Osteoblast (primary cell): Measurements from ENCODE around the gene GLRX5. TPM values are rescaled to one million over a fixed set of nuclear protein-coding genes. Genes with fewer than 3 reads are reported as not detected.
A peak's percentile ranks its signal among the peaks of the same experiment; 100 is the strongest.

Experiments used
- DNase-seq: peaks from one replicate; pipeline ENCODE4 v3.0.0; 2011; ENCODE audit warnings: low spot score, mixed read lengths; ENCODE audit not compliant: insufficient read length; ENCODE audit errors: missing footprints
- H2AFZ ChIP-seq: 2 replicates; pipeline ENCODE4 v1.6.0; 2011; ENCODE audit warnings: mild to moderate bottlenecking, low read length
- H3K27ac ChIP-seq: 2 replicates; pipeline ENCODE4 v1.5.1; 2011; ENCODE audit warnings: mild to moderate bottlenecking, low read depth, low read length, moderate library complexity
- H3K27me3 ChIP-seq: 2 replicates; pipeline ENCODE4 v1.6.0; 2012; ENCODE audit warnings: mild to moderate bottlenecking, control low read depth, inconsistent platforms, low read length, moderate library complexity; ENCODE audit not compliant: insufficient read depth
- H3K36me3 ChIP-seq: 2 replicates; pipeline ENCODE4 v1.5.1; 2011; ENCODE audit warnings: mild to moderate bottlenecking, low read length, control low read depth, moderate library complexity; ENCODE audit not compliant: insufficient read depth
- H3K4me1 ChIP-seq: 2 replicates; pipeline ENCODE4 v1.5.1; 2011; ENCODE audit warnings: mild to moderate bottlenecking, low read length, control low read depth, moderate library complexity; ENCODE audit not compliant: insufficient read depth
- H3K4me2 ChIP-seq: 2 replicates; pipeline ENCODE4 v1.6.0; 2011; ENCODE audit warnings: mild to moderate bottlenecking, low read length; ENCODE audit not compliant: insufficient read depth
- H3K4me3 ChIP-seq: fragments of 200-600 bp; sonication (generic); 3 replicates; pipeline ENCODE4 v1.5.1; 2012; ENCODE audit warnings: mild to moderate bottlenecking, low read length, inconsistent platforms; ENCODE audit not compliant: insufficient read depth
- H3K79me2 ChIP-seq: 2 replicates; pipeline ENCODE4 v1.6.0; 2012; ENCODE audit warnings: mild to moderate bottlenecking, low read length, control low read depth, inconsistent platforms; ENCODE audit not compliant: insufficient read depth
- H3K9me3 ChIP-seq: 2 replicates; pipeline ENCODE4 v1.5.1; 2011; ENCODE audit warnings: low read depth, low read length, control low read depth
- H4K20me1 ChIP-seq: 2 replicates; pipeline ENCODE4 v1.6.0; 2012; ENCODE audit warnings: mild to moderate bottlenecking, low read length, control low read depth; ENCODE audit not compliant: insufficient read depth
- total RNA-seq: library from RNA; depleted of rRNA; stranded (reverse); fragments of >200 nt; gene quantifications from 2 replicates; pipeline ENCODE4 v1.2.3, GENCODE V29; 2012
- TF ChIP-seq, protein P1 (sequence below): IDR thresholded peaks from 2 replicates; pipeline ENCODE4 v1.5.1; 2011; ENCODE audit warnings: mild to moderate bottlenecking, low read depth, low read length, moderate library complexity; ENCODE audit errors: extremely low read depth

Gene GLRX5
- total RNA-seq, 1 donor: 19.9 TPM

DNA sequence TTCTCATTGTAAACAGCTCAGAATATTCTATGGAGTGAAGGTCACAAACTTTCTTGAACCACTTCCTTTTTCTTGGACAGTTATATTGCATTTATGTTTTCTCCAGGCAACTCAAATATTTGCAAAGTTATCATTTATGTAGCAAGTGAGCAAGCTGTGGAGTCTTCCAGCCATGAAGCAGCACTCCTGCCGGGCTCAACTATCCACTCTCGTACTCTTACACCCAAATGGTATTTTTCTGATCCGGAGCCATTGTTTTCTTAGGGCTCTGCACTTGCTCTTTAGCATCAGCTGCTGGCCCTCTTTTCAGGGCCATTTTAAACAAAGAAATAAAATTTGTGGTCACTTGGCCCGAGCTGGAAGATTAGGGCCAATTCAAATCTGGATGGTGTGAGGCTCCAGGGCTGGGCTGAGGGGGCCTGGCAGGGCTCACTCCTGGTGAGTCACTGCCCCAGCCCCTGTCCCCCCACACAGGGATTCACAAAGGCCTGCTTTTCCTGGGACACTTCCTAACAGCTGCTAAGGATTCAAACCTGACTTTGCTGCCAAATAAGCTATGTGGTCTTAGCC lies 38.1 kb upstream of the GLRX5 start:
- Histone ChIP-seq H3K4me2 (no peak overlapping the region), H4K20me1 (no peaks in the 10 kb centered on the region), H3K27me3 (no peaks in the 10 kb centered on the region), H3K36me3 (no peaks in the 10 kb centered on the region), H3K27ac (peak overlapping the region; percentile 3), H2AFZ (peak overlapping the region; percentile 7), H3K4me3 (no peak overlapping the region), H3K4me1 (peaks cover 27% of the 10 kb centered on the region), H3K9me3 (no peaks in the 10 kb centered on the region), H3K79me2 (peaks cover 34% of the 10 kb centered on the region)
- TF ChIP-seq, protein P1, sequence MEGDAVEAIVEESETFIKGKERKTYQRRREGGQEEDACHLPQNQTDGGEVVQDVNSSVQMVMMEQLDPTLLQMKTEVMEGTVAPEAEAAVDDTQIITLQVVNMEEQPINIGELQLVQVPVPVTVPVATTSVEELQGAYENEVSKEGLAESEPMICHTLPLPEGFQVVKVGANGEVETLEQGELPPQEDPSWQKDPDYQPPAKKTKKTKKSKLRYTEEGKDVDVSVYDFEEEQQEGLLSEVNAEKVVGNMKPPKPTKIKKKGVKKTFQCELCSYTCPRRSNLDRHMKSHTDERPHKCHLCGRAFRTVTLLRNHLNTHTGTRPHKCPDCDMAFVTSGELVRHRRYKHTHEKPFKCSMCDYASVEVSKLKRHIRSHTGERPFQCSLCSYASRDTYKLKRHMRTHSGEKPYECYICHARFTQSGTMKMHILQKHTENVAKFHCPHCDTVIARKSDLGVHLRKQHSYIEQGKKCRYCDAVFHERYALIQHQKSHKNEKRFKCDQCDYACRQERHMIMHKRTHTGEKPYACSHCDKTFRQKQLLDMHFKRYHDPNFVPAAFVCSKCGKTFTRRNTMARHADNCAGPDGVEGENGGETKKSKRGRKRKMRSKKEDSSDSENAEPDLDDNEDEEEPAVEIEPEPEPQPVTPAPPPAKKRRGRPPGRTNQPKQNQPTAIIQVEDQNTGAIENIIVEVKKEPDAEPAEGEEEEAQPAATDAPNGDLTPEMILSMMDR: no peak
- peak; percentile 82 for DNase-seq

DNA sequence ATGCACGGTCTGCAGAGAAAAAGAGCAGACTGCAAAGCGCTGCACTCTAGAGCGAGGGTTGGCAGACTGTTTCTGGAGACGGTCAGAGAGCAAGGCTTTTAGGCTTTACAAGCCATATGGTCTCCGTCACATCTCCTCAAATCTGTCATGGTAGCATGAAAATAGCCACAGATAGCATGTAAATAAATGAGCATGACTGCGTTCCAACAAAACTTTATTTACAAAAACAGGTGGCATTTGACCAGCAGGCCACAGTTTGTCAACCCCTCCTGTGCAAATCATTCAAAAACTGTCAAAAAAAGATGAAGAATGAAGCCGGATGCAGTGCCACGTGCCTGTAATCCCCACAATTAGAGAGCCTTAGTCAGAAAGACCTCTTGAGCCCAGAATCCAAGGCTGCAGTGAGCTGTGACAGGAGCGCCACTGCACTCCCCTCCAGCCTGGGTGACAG lies 37.3 kb upstream of the GLRX5 start:
- TF ChIP-seq, protein P1: no peak
- Histone ChIP-seq H4K20me1 (no peaks in the 10 kb centered on the region), H3K4me1 (peaks cover 27% of the 10 kb centered on the region), H3K79me2 (peaks cover 41% of the 10 kb centered on the region), H3K36me3 (no peaks in the 10 kb centered on the region), H2AFZ (no peak overlapping the region), H3K27ac (no peak overlapping the region), H3K9me3 (no peaks in the 10 kb centered on the region), H3K27me3 (no peaks in the 10 kb centered on the region), H3K4me3 (no peak overlapping the region), H3K4me2 (no peak overlapping the region)
- no peak for DNase-seq

DNA sequence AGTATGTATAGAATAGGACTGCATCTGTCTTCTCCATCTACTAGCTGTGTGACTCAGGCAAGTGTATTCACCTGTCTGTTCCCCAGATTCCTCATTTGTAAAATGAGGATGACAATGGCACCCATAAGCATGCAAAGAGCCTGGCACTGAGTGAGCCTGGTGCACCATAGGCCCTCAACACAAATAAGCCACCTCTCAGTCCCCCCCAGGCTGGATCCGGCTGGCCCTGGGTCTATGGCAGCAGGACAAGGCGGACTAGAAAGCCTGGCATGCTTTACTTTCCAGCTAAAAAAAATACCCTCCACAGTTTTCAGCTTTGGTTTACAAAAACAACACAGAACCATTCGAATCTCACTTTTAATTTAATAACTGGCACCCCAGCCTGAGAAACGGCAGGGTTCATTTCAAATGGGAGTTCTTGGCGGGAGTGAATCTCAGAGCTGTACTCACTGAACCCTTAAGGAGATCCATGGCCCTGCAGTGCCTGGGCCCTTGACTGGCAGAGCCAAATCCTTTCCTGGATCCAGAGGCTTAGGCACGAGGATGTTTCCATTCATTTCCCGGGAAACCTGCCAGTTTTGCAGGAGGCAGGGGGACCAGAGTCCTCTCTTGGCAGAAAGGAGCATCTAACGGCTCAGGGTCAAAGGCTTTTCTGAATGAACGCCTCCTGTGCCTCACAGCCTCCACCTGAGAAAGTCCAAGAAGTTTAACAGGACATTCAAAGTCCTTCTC lies 36.1 kb upstream of the GLRX5 start:
- no peaks in the 10 kb centered on the region for H3K27me3 ChIP-seq
- H3K9me3 ChIP-seq: no peaks in the 10 kb centered on the region
- H3K36me3 ChIP-seq: no peaks in the 10 kb centered on the region
- TF ChIP-seq, protein P1: no peak
- peaks cover 29% of the 10 kb centered on the region for H3K4me1 ChIP-seq
- H3K4me2 ChIP-seq: no peak overlapping the region
- H2AFZ ChIP-seq: no peak overlapping the region
- peaks cover 48% of the 10 kb centered on the region for H3K79me2 ChIP-seq
- no peak for DNase-seq
- no peak overlapping the region for H3K27ac ChIP-seq
- H3K4me3 ChIP-seq: no peak overlapping the region
- no peaks in the 10 kb centered on the region for H4K20me1 ChIP-seq

DNA sequence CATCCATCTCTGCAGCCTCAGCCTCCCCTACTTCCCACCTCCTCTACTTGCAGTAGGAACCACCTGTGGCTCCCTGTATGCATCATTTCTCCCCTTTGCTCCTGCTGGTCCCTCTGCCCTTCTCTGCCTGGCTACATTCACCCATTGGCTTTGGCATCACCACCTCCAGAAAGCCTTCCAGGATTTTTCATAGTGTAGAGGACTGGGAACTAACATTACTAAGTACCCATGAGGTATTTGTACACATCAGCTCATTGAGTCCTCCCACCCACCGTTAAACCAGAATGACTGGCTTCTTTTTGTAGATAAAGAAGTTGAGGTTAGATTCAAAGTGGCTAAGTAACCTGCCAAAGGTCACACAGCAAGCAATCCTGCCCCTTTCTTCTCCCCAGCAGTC lies 35.5 kb upstream of the GLRX5 start:
- no peak for DNase-seq
- Histone ChIP-seq H3K27ac (no peak overlapping the region), H3K27me3 (no peaks in the 10 kb centered on the region), H3K4me2 (no peak overlapping the region), H3K9me3 (no peaks in the 10 kb centered on the region), H3K36me3 (no peaks in the 10 kb centered on the region), H4K20me1 (no peaks in the 10 kb centered on the region), H3K79me2 (peaks cover 44% of the 10 kb centered on the region), H2AFZ (no peak overlapping the region), H3K4me1 (peaks cover 35% of the 10 kb centered on the region), H3K4me3 (no peak overlapping the region)
- TF ChIP-seq, protein P1: no peak
